ENCODE data around the gene AVL9. TPM values are rescaled to one million over a fixed set of nuclear protein-coding genes. Genes with fewer than 3 reads are reported as not detected.

AVL9 gene
- total RNA-seq, 1 donor from 2014 or later, result 11.8 TPM

DNA sequence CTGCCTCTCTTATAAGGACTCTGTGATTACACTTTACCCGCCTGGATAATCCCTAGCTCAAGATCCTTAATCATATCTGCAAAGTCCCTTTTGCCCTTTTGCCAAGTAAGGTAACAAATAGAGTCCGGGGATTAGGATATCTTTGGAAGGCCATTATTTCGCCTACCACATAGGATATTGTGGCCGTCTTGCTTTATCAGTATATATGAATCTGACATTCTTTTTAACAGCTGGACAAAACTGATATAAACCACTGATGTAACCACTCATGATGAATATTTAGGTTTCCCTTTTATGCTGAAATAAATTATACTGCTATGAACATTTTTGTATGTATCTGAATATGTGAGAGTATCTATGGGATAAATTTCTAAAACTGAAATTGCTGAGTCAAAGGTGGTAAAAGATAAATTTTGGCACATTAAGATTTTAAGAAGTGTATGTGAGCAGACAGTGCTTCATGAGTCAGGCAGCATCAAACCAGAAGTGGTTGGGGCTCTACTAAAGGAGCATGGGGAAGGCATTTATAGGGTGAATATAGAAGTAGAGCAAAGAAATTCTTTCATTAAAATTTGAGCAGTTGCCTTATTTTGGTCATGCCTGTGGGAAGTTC, 44.7 kb downstream of the AVL9 start:
- DNase-seq, result no peak
- H3K4me1 ChIP-seq, result peaks cover 27% of the 10 kb centered on the region
- no peak overlapping the region for H3K4me3 ChIP-seq
- intact Hi-C loops (cut with micrococcal nuclease), result no loop called here
- peaks cover 11% of the 10 kb centered on the region for H3K36me3 ChIP-seq
- TF ChIP-seq CTCF (IDR thresholded peaks at IDR 0.05; ENCODE audit: borderline replicate concordance), result no peak
- no peaks in the 10 kb centered on the region for H3K27me3 ChIP-seq (ENCODE audit: low read depth)
- H3K9me3 ChIP-seq (replicated peaks), result no peaks in the 10 kb centered on the region
- H3K27ac ChIP-seq (replicated peaks), result no peak overlapping the region

GRCh38 chr7:32542595-32542994, 47.3 kb downstream of the AVL9 start:
- Histone ChIP-seq H3K27me3 (ENCODE audit: low read depth) (no peaks in the 10 kb centered on the region), H3K9me3 (replicated peaks) (no peaks in the 10 kb centered on the region), H3K4me1 (peaks cover 9% of the 10 kb centered on the region), H3K27ac (replicated peaks) (no peak overlapping the region), H3K4me3 (no peak overlapping the region), H3K36me3 (peaks cover 11% of the 10 kb centered on the region)
- DNase-seq, result no peak
- intact Hi-C loops (cut with micrococcal nuclease), result no loop called here
- no peak for TF ChIP-seq CTCF (IDR thresholded peaks at IDR 0.05; ENCODE audit: borderline replicate concordance)

DNA sequence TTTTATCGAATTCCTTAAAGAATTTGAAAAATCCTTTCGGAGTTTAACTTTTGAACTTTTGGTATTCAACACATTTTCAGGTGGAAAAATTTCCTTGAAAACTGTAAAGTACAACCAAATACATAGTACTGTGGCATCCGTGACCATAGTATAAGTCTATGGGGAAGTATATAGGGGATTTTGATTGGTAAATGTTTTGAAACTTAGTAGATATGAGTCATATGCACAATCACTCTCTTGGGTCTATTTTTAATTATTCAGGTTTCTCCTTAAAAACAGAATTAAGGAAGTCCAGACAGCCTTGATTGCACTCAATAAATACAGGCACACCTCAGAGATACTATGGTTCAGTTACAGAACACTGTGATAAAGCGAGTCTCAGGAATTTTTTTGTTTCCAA, 64.2 kb downstream of the AVL9 start:
- Histone ChIP-seq H3K27ac (replicated peaks) (no peak overlapping the region), H3K27me3 (ENCODE audit: low read depth) (no peaks in the 10 kb centered on the region), H3K36me3 (peaks cover 69% of the 10 kb centered on the region), H3K4me1 (peaks cover 9% of the 10 kb centered on the region), H3K4me3 (no peak overlapping the region), H3K9me3 (replicated peaks) (no peaks in the 10 kb centered on the region)
- DNase-seq, result no peak
- intact Hi-C loops (cut with micrococcal nuclease), result no loop called here
- no peak for TF ChIP-seq CTCF (IDR thresholded peaks at IDR 0.05; ENCODE audit: borderline replicate concordance)

DNA sequence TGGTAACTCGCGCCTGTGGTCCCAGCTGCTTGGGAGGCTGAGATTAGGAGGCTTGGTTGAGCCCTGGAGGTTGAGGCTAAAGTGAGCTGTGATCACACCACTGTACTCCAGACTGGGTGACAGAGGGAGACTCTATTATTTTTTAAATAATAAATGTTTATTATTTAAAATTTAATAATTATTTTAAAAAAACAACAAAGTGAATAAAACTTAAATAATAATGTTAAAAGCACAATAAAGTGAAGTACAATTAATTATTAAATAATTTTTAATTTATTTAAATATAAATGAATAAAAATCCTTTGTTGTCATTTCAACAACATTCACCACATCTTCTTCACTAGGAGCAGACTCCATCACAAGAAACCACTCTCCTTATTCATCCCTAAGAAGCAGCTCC, 64.8 kb downstream of the AVL9 start:
- Histone ChIP-seq H3K4me1 (peaks cover 14% of the 10 kb centered on the region), H3K4me3 (no peak overlapping the region), H3K27ac (replicated peaks) (no peak overlapping the region), H3K36me3 (peaks cover 63% of the 10 kb centered on the region), H3K9me3 (replicated peaks) (no peaks in the 10 kb centered on the region), H3K27me3 (ENCODE audit: low read depth) (no peaks in the 10 kb centered on the region)
- intact Hi-C loops (cut with micrococcal nuclease), result no loop called here
- DNase-seq, result no peak
- no peak for TF ChIP-seq CTCF (IDR thresholded peaks at IDR 0.05; ENCODE audit: borderline replicate concordance)

DNA sequence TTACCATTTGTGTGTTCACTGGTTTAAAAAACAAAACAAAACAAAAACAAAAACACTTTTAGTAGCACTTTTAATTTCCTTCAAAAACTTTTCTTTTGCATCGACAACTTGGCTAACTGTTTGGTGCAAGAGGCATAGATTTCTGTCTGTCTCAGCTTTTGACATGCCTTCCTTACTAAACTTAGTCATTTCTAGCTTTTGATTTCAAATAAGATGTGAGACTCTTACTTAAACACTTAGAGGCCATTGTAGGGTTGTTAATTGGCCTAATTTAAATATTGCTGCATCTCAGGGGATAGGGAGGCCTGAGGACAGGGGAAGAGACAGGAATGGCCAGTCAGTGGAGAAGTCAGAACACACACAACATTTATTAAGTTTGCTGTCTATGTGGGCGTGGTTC, 66.3 kb downstream of the AVL9 start:
- no peak for DNase-seq
- Histone ChIP-seq H3K27me3 (ENCODE audit: low read depth) (no peaks in the 10 kb centered on the region), H3K9me3 (replicated peaks) (no peaks in the 10 kb centered on the region), H3K4me3 (no peak overlapping the region), H3K27ac (replicated peaks) (no peak overlapping the region), H3K36me3 (peaks cover 53% of the 10 kb centered on the region), H3K4me1 (peaks cover 14% of the 10 kb centered on the region)
- TF ChIP-seq CTCF (IDR thresholded peaks at IDR 0.05; ENCODE audit: borderline replicate concordance), result no peak
- intact Hi-C loops (cut with micrococcal nuclease), result no loop called here
